Left ventricle myocardium inferior (tissue), 1 donor: ENCODE data around the gene LDLRAD3. TPM values are rescaled to one million over a fixed set of nuclear protein-coding genes. Genes with fewer than 3 reads are reported as not detected.

Experiments used
- DNase-seq: peaks from one replicate; pipeline ENCODE4 v3.0.0-alpha.2; 2020
- H3K27ac ChIP-seq: fragments of 200-600 bp; replicated peaks from 2 replicates; pipeline ENCODE4 v1.8.0; 2021
- H3K27me3 ChIP-seq: fragments of 200-600 bp; 2 replicates; pipeline ENCODE4 v1.8.0; 2021; ENCODE audit warnings: low read depth
- H3K36me3 ChIP-seq: fragments of 200-600 bp; 2 replicates; pipeline ENCODE4 v1.8.0; 2021
- H3K4me1 ChIP-seq: fragments of 200-600 bp; 2 replicates; pipeline ENCODE4 v1.8.0; 2021
- H3K4me3 ChIP-seq: fragments of 200-600 bp; 2 replicates; pipeline ENCODE4 v1.8.0; 2021; ENCODE audit warnings: mild to moderate bottlenecking, moderate library complexity
- H3K9me3 ChIP-seq: fragments of 200-600 bp; replicated peaks from 2 replicates; pipeline ENCODE4 v1.8.0; 2021
- CTCF ChIP-seq: fragments of 200-600 bp; IDR thresholded peaks from 2 replicates; pipeline ENCODE4 v1.8.0; 2021; ENCODE audit warnings: antibody characterized with exemption, mild to moderate bottlenecking, borderline replicate concordance
- intact Hi-C: fragments of 100-400 bp; cut with micrococcal nuclease; formaldehyde crosslinking; loops from one replicate; pipeline ENCODE4 v1.11.0; 2022
- total RNA-seq: library from RNA; stranded (reverse); fragmentation: NEBNext Ultra II Directional; extraction: Animal tissue kit (Norgen Biotek cat#: 25700); gene quantifications from one replicate; pipeline ENCODE4 v1.2.1, GENCODE V29; 2021
- donor health status: DM: no; HTN: yes; CAD: no; lungs with severe emphysema.

The LDLRAD3 gene
- total RNA-seq, 1 donor from 2014 or later, result 1.0 TPM

GRCh38 chr11:36192425-36193289, 248.8 kb downstream of the LDLRAD3 start:
- DNase-seq, result no peak
- H3K9me3 ChIP-seq, result no peaks in the 10 kb centered on the region
- H3K27ac ChIP-seq, result no peak overlapping the region
- intact Hi-C loops, result no loop called here
- no peak for TF ChIP-seq CTCF
- peaks cover 5% of the 10 kb centered on the region for H3K27me3 ChIP-seq
- H3K36me3 ChIP-seq, result no peaks in the 10 kb centered on the region
- peaks cover 11% of the 10 kb centered on the region for H3K4me1 ChIP-seq
- no peak overlapping the region for H3K4me3 ChIP-seq

- no peak for DNase-seq
- peaks cover 11% of the 10 kb centered on the region for H3K27me3 ChIP-seq
- H3K4me3 ChIP-seq, result no peak overlapping the region
- no peaks in the 10 kb centered on the region for H3K9me3 ChIP-seq
- intact Hi-C loops, result no loop called here
- no peaks in the 10 kb centered on the region for H3K36me3 ChIP-seq
- no peak overlapping the region for H3K27ac ChIP-seq
- no peak for TF ChIP-seq CTCF
- peaks cover 11% of the 10 kb centered on the region for H3K4me1 ChIP-seq
Measured at GRCh38 chr11:36193290-36193619, 249.4 kb downstream of the LDLRAD3 start.

- no peak for TF ChIP-seq CTCF
- H3K27ac ChIP-seq, result no peak overlapping the region
- DNase-seq, result no peak
- H3K27me3 ChIP-seq, result peaks cover 15% of the 10 kb centered on the region
- intact Hi-C loops, result no loop called here
- H3K36me3 ChIP-seq, result no peaks in the 10 kb centered on the region
- H3K4me3 ChIP-seq, result no peak overlapping the region
- no peaks in the 10 kb centered on the region for H3K9me3 ChIP-seq
- H3K4me1 ChIP-seq, result peaks cover 11% of the 10 kb centered on the region
Measured at GRCh38 chr11:36193721-36194120, 249.9 kb downstream of the LDLRAD3 start.

- Histone ChIP-seq H3K27ac (peak overlapping the region; percentile 74), H3K27me3 (peaks cover 15% of the 10 kb centered on the region), H3K36me3 (no peaks in the 10 kb centered on the region), H3K9me3 (no peaks in the 10 kb centered on the region), H3K4me1 (peaks cover 11% of the 10 kb centered on the region), H3K4me3 (no peak overlapping the region)
- DNase-seq, result no peak
- no peak for TF ChIP-seq CTCF
- intact Hi-C loops, result no loop called here
Measured at GRCh38 chr11:36195496-36196354, 251.9 kb downstream of the LDLRAD3 start.

- Histone ChIP-seq H3K27me3 (peaks cover 15% of the 10 kb centered on the region), H3K27ac (peak overlapping the region; percentile 74), H3K4me1 (peaks cover 11% of the 10 kb centered on the region), H3K36me3 (no peaks in the 10 kb centered on the region), H3K9me3 (no peaks in the 10 kb centered on the region), H3K4me3 (no peak overlapping the region)
- no peak for DNase-seq
- intact Hi-C loops, result no loop called here
- no peak for TF ChIP-seq CTCF
Measured at GRCh38 chr11:36196411-36196998, 252.6 kb downstream of the LDLRAD3 start.
